Cardiac atrium fibroblast (primary cell): ENCODE data around the gene MAEL. TPM values are rescaled to one million over a fixed set of nuclear protein-coding genes. Genes with fewer than 3 reads are reported as not detected.

Source experiments
- total RNA-seq: library from RNA; depleted of rRNA; stranded (reverse); fragments of >200 nt; gene quantifications from 2 replicates; pipeline ENCODE4 v1.2.3, GENCODE V29; 2015

The MAEL gene
- 0.18 TPM in 1 of 2 replicates, not detected in the other for total RNA-seq

DNA sequence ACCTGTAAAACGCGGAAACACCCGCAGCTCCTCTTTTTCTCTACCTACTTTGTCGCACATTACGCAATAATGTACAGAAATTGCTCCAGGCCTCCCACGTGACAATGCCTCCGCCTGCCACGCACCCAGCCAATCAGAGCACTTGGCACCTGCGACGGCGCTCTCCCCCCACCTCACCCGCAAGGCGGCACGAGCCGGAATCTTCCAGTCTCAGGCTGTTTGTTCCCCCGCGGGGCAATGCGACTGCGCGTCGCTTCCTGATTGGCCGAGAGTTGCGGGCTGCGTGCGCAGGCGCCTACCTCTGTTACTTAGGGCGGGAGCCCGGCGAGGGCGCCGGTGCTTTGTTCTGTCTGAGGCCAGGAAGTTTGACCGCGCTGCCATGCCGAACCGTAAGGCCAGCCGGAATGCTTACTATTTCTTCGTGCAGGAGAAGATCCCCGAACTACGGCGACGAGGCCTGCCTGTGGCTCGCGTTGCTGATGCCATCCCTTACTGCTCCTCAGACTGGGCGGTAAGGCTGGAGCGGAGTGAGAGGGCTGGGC lies at the start of gene MAEL:
Gene MAEL (plus strand): TSS at position 307 of the 542 bp plus-strand sequence. CDS start 73 bp downstream, at position 380.

DNA sequence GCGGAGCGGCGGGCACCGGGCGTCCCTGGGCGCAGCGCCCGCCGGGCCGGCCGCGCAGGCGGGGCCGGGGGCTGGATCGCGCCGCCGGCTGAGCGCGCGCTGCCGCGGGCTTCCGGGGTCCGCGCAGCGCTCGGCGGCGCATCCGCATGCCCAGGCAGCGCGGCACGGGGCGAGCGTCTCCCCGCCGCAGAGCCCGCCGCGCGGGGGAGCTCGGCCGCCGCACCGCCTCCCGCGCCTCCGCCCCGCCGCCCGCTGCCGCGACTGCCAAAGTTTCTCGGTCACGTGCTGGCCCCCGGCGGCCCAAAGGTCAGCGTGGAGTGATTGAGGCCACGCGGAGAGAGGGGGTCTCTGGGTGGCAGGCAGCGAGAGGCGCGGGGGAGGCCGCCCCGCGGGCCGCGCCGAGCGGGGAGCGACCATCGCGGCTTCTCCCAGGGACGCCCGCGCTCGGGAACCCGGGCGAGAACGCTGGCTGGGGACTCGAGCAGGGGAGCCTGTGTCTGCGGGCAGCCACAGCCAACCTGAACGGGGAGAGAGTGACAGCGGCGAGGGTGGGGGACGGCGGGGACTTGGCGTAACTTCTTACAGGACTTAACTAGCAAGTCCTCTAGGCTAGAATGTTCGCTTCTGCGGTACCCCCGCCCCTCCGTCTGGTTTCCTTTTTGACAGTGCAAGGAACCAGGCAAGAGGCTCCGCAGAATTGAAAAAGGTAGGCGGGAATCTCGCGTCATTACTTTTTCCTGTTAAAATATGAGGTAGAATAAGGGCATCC lies 13.5 kb upstream of the MAEL start, which contains the start of gene ILDR2:
Gene ILDR2 (minus strand): TSS at position 180 of the 769 bp plus-strand sequence. CDS start 272 bp downstream, outside the sequence.

Other genes starting within 250 kb of the MAEL start
- gene POGK, start 149.8 kb upstream of the MAEL start, total RNA-seq: 12.1 and 15.1 TPM in 2 replicates
- gene TADA1, start 113.0 kb upstream of the MAEL start, total RNA-seq: 4.2 and 5.6 TPM in 2 replicates
- not detected in 2 replicates for gene ILDR2, start 13.7 kb upstream of the MAEL start, total RNA-seq
- gene GPA33, start 101.1 kb downstream of the MAEL start, total RNA-seq: not detected in 2 replicates
- not detected in 2 replicates for gene STYXL2, start 104.8 kb downstream of the MAEL start, total RNA-seq
- 1.4 and 2.9 TPM in 2 replicates for gene POU2F1, start 231.6 kb downstream of the MAEL start, total RNA-seq